Left lung (tissue), 10 donors: Measurements from ENCODE around the gene HSPA4. TPM values are rescaled to one million over a fixed set of nuclear protein-coding genes. Genes with fewer than 3 reads are reported as not detected.

Experiments used
- ATAC-seq: fragments of 200-7000 bp; cut with Tn5 transposase; one replicate; pipeline ENCODE4 v1.9.1; 2020; ENCODE audit warnings: moderate library complexity
- DNase-seq, 4 donors: peaks; one replicate each; pipeline ENCODE4 v3.0.0-alpha.2; 2013 to 2020
- H3K27ac ChIP-seq, 2 donors: fragments of 200-600 bp; sonication (generic) in 1 of 2; one replicate each; pipeline versions ENCODE4 v1.5.0 to v1.8.0; 2020 to 2021
- H3K27me3 ChIP-seq, 2 donors: fragments of 200-600 bp; sonication (generic) in 1 of 2; one replicate each; pipeline versions ENCODE4 v1.5.0 to v1.8.0; 2020 to 2021
- H3K36me3 ChIP-seq, 2 donors: fragments of 200-600 bp; sonication (generic) in 1 of 2; one replicate each; pipeline versions ENCODE4 v1.5.0 to v1.8.0; 2020 to 2021
- H3K4me1 ChIP-seq, 2 donors: fragments of 200-600 bp; one replicate each; pipeline ENCODE4 v1.8.0; 2021
- H3K4me3 ChIP-seq, 2 donors: fragments of 200-600 bp; sonication (generic) in 1 of 2; one replicate each; pipeline versions ENCODE4 v1.5.0 to v1.8.0; 2020 to 2021; ENCODE audit warnings: mild to moderate bottlenecking in 1 of 2
- H3K9me3 ChIP-seq, 2 donors: fragments of 200-600 bp; sonication (generic) in 1 of 2; one replicate each; pipeline versions ENCODE4 v1.5.0 to v1.8.0; 2020 to 2021
- intact Hi-C, 2 donors: fragments of 100-400 bp; cut with DNase I; formaldehyde crosslinking; loops; one replicate each; pipeline versions ENCODE4 v1.11.2 to v1.14.2; 2022
- polyA plus RNA-seq, 6 donors: library from polyadenylated mRNA; unstranded; fragments of 120-200 nt; gene quantifications; one replicate each; pipeline ENCODE4 v1.2.1, GENCODE V29; 2013; ENCODE audit not compliant: insufficient read length in 6 of 6
- total RNA-seq, 2 donors: library from RNA; stranded (reverse); fragmentation: NEBNext Ultra II Directional; extraction: Animal tissue kit (Norgen Biotek cat#: 25700); gene quantifications; one replicate each; pipeline ENCODE4 v1.2.1, GENCODE V29; 2021
- TF ChIP-seq, protein P1 (sequence below), 2 donors: fragments of 200-600 bp; sonication (generic) in 1 of 2; IDR thresholded peaks; one replicate each; pipeline versions ENCODE4 v1.5.0 to v1.8.0; 2021; ENCODE audit warnings: antibody characterized with exemption in 2 of 2
- donor health status: DM: no; HTN: yes; CAD: no.
- donor health status: DM: no; HTN: no; CAD: no.

HSPA4 gene
- total and polyA plus RNA-seq, 8 donors = 85.5 to 109 (median 91.2) TPM

DNA sequence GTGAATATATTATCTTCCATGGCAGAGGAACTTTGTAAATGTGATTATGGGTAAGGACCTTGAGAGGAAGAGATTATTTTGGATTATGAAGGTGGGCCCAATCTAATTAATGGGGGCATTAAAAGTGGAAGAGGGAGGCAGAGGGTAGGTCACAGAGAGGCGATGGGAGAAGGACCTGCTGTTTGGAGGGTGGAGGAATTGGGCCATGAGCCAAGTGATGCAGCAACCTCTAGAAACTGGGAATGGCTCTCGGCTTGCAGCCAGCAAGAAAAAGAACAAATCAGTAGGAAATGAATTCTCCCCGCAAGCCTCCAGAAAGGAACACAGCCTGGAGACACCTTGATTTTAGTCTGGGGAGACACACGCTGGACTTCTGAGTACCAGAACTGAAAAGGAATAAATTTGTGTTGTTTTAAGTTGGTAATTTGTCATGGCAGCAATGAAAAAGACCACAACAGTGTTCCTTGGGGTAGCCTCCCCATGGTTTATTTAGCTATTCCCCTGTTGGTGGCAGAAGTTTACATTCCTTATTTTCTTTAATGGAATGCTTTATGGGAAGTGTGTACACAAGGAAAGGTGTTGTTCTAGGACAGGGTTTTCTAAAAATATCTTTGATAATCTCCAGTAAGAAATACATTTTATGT lies 103.6 kb downstream of the HSPA4 start:
- intact Hi-C loops = no loop called here
- H3K9me3 ChIP-seq = no peaks in the 10 kb centered on the region
- TF ChIP-seq, protein P1, sequence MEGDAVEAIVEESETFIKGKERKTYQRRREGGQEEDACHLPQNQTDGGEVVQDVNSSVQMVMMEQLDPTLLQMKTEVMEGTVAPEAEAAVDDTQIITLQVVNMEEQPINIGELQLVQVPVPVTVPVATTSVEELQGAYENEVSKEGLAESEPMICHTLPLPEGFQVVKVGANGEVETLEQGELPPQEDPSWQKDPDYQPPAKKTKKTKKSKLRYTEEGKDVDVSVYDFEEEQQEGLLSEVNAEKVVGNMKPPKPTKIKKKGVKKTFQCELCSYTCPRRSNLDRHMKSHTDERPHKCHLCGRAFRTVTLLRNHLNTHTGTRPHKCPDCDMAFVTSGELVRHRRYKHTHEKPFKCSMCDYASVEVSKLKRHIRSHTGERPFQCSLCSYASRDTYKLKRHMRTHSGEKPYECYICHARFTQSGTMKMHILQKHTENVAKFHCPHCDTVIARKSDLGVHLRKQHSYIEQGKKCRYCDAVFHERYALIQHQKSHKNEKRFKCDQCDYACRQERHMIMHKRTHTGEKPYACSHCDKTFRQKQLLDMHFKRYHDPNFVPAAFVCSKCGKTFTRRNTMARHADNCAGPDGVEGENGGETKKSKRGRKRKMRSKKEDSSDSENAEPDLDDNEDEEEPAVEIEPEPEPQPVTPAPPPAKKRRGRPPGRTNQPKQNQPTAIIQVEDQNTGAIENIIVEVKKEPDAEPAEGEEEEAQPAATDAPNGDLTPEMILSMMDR (IDR thresholded peaks at IDR 0.05) = no peak
- H3K27ac ChIP-seq = no peak overlapping the region
- no peak overlapping the region for H3K4me3 ChIP-seq
- DNase-seq (no peak), ATAC-seq (no peak)
- no peaks in the 10 kb centered on the region for H3K27me3 ChIP-seq
- H3K36me3 ChIP-seq = no peaks in the 10 kb centered on the region
- no peaks in the 10 kb centered on the region for H3K4me1 ChIP-seq

Other genes with a start within 250 kb of the HSPA4 start
- gene SOWAHA, start 238.7 kb upstream of the HSPA4 start, total RNA-seq = under 1 TPM in 1 of 2 donors, not detected in 1; 0.16 TPM
- gene SOWAHA, start 238.7 kb upstream of the HSPA4 start, polyA plus RNA-seq = under 1 TPM in 1 of 6 donors, not detected in 5; 0.07 TPM
- 10 to 100 TPM; 15.8 to 20.6 TPM for gene SHROOM1, start 221.4 kb upstream of the HSPA4 start, total RNA-seq
- 10 to 100 TPM in 2 of 6 donors, 1 to 10 TPM in 4; 8.1 to 14.7 (median 9.2) TPM for gene SHROOM1, start 221.4 kb upstream of the HSPA4 start, polyA plus RNA-seq
- gene GDF9, start 185.5 kb upstream of the HSPA4 start, total RNA-seq = under 1 TPM; 0.26 to 0.39 TPM
- 1 to 10 TPM; 1.0 to 1.6 (median 1.2) TPM for gene GDF9, start 185.5 kb upstream of the HSPA4 start, polyA plus RNA-seq
- gene UQCRQ, start 185.4 kb upstream of the HSPA4 start, total RNA-seq = 100 to 1,000 TPM; 386 to 507 TPM
- gene UQCRQ, start 185.4 kb upstream of the HSPA4 start, polyA plus RNA-seq = 100 to 1,000 TPM; 130 to 187 (median 150) TPM
- gene LEAP2, start 178.3 kb upstream of the HSPA4 start, total RNA-seq = 1 to 10 TPM; 1.2 to 1.9 TPM
- gene LEAP2, start 178.3 kb upstream of the HSPA4 start, polyA plus RNA-seq = 1 to 10 TPM; 3.2 to 6.0 (median 4.4) TPM
- gene AFF4, start 88.4 kb upstream of the HSPA4 start, total RNA-seq = 10 to 100 TPM; 75.2 to 86.1 TPM
- 10 to 100 TPM; 59.5 to 68.9 (median 63.2) TPM for gene AFF4, start 88.4 kb upstream of the HSPA4 start, polyA plus RNA-seq
- gene ZCCHC10, start 25.5 kb upstream of the HSPA4 start, total RNA-seq = 10 to 100 TPM; 20.7 to 22.1 TPM
- 10 to 100 TPM; 28.3 to 34.6 (median 30.5) TPM for gene ZCCHC10, start 25.5 kb upstream of the HSPA4 start, polyA plus RNA-seq